ENCODE results near the gene HSD11B1L.

Gene HSD11B1L

DNA sequence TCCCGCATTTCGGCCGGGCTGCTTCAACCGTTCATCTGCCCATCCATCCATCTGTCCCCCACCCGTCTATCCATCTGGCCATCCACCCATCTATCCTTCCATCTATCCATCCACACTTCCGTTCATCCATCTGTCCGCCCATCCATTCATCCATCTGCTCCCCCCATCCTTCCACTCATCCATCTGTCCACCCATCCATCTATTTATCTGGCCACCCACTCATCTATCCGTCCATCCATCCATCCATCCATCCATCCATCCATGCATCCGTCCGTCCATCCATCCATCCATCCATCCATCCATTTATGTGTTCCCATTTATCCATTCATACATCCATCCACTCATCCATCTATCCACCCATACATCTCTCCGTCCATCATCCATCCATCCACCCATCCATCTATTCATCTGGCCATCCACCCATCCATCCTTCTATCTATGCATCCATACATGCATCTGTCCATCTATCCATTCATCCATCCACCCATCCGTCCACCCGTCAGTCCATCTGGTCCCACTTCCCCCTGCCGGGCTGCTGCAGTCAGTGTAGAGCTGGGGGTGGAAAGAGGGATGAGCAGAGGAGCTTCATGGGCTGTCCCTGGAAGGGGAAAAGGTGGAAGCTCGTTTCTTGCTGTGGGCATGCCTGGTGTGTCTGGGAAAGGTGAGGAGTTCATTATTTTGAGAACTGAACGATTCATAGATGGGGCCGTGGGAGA, 722 bp downstream of the HSD11B1L start:
- TF ChIP-seq, protein P1, sequence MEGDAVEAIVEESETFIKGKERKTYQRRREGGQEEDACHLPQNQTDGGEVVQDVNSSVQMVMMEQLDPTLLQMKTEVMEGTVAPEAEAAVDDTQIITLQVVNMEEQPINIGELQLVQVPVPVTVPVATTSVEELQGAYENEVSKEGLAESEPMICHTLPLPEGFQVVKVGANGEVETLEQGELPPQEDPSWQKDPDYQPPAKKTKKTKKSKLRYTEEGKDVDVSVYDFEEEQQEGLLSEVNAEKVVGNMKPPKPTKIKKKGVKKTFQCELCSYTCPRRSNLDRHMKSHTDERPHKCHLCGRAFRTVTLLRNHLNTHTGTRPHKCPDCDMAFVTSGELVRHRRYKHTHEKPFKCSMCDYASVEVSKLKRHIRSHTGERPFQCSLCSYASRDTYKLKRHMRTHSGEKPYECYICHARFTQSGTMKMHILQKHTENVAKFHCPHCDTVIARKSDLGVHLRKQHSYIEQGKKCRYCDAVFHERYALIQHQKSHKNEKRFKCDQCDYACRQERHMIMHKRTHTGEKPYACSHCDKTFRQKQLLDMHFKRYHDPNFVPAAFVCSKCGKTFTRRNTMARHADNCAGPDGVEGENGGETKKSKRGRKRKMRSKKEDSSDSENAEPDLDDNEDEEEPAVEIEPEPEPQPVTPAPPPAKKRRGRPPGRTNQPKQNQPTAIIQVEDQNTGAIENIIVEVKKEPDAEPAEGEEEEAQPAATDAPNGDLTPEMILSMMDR (IDR thresholded peaks at IDR 0.05; ENCODE audit: low read depth, low read length), result no peak
- H3K4me3 ChIP-seq (ENCODE audit: low read depth, low read length), result peak overlapping the region; percentile 97

DNA sequence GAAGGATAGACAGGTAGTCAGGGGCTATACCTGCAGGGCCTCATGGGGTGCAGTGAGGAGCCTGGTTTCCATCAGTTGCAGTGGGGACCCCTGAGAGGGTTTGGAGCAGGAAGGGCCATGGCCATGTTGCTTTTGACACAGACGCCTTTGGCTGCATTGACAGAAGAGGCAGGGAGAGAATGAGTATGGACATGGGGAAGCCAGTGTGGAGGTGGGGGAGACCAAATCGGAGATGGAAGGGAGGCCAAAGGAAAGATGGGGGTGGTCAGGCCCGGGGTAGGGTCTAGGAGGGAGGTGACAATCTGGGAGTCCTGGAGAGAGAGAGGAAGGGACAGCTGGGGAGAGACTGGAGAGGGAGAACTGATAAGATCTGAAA, 1.3 kb downstream of the HSD11B1L start:
- TF ChIP-seq, protein P1 (IDR thresholded peaks at IDR 0.05; ENCODE audit: low read depth, low read length), result no peak
- H3K4me3 ChIP-seq (ENCODE audit: low read depth, low read length), result no peak overlapping the region

DNA sequence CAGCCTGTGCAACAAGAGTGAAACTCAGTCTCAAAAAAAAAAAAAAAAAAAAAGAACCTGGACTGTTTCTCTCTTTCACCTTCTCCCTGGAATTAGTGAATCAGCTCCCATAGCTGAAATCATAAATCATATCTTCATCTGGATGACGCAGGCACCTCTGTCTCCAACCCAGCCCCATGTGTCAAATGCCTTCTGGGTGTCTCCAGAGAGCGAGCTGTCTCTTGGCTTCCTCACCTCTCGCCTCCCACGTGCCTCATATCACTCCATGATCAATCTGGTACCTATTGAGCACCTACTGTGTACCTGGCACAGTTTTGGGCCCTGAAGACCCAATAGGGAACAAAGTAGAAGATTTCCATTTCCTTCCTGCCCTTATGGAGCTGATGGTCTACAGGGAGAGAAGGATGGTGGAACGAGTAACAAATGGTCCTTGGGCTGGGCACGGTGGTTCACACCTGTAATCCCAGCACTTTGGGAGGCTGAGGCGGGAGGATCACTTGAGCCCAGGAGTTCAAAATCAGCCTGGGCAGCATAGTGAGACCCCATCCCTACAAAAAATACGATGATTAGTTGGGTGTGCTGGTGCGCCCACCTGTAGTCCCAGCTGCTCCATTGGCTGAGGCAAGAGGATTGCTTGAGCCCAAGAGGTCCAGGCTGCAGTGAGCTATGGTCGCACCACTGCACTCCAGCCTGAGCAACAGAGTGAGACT, 2.5 kb downstream of the HSD11B1L start:
- TF ChIP-seq, protein P1 (IDR thresholded peaks at IDR 0.05; ENCODE audit: low read depth, low read length), result no peak
- H3K4me3 ChIP-seq (ENCODE audit: low read depth, low read length), result no peak overlapping the region

DNA sequence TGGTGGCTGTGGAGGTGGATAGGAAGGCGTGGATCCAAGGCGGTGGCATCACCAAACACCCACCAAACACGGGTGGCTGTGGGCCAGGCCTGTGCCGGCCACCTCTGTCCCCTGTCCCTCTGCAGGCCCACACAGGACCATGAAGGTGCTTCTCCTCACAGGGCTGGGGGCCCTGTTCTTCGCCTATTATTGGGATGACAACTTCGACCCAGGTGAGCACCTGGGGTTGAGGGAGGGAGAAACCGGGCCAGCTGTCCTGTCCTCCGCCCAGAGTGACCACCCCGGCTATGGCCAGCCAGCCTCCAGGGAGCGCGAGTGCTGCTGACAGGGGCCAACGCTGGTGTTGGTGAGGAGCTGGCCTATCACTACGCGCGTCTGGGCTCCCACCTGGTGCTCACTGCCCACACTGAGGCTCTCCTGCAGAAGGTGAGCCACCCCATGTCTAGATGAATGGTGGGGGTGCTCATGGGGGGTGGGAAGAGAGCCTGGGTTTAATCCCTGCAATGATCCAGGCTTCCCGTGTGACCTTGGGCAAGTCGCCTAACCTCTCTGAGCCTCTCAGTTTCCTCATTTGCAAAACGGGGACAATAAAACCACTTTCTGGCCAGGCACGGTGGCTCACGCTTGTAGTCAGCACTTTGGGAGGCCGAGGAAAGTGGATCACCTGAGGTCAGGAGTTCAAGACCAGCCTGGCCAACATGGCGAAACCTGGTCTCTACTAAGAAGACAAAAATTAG, 4.0 kb downstream of the HSD11B1L start:
- TF ChIP-seq, protein P1 (IDR thresholded peaks at IDR 0.05; ENCODE audit: low read depth, low read length), result no peak
- no peak overlapping the region for H3K4me3 ChIP-seq (ENCODE audit: low read depth, low read length)

DNA sequence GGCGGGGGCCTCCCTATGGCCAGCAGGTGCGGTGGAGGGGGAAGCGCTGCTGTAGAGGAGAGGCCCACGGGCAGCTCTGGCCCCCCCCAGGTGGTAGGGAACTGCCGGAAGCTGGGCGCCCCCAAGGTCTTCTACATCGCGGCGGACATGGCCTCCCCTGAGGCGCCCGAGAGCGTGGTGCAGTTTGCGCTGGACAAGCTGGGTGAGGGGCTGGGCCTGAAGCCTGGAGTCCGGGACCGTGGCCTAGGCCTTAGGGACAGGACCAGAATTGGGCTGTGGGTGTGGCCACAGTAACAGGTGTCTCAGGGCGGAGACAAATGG, 5.5 kb downstream of the HSD11B1L start:
- H3K4me3 ChIP-seq (ENCODE audit: low read depth, low read length), result peak overlapping the region; percentile 61; the same call in 1 of the 2 replicates
- TF ChIP-seq, protein P1 (IDR thresholded peaks at IDR 0.05; ENCODE audit: low read depth, low read length), result no peak

DNA sequence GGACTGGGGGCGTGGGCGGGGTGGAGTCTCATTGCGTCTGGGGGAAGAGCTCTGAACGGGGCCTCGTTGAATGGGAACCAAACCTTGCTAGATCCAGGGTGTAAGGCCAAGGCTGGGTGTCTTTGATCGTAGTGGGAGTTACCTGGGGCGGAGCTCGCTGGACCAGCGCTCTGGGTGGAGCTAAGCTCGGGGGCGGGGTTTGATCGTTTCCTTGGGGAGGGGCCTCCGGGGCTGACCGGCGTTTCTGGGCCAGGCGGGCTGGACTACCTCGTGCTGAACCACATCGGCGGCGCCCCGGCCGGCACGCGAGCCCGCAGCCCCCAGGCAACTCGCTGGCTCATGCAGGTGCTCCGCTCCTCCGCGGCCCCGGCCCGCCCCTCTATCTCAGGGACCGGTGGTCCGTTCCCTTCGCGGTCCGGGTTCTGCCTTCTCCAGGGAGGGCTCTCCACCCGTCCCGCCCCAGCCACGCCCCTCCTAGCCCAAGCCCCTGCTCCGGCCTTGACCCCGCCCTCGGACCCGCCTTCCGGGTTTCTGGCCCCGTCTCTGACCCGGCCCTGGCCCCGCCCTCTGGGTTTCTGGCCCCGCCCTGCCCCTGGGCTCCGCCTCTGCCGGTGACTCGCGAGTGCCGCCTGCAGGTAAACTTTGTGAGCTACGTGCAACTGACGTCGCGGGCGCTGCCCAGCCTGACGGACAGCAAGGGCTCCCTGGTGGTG, 6.0 kb downstream of the HSD11B1L start:
- H3K4me3 ChIP-seq (ENCODE audit: low read depth, low read length), result peak overlapping the region; percentile 61
- TF ChIP-seq, protein P1 (IDR thresholded peaks at IDR 0.05; ENCODE audit: low read depth, low read length), result peak; percentile 78

All from WI38 (cell line).